Erythroblast (primary cell): ENCODE data around the gene MARK2.

Experiments
- DNase-seq, 2 experiments: peaks; one replicate each; lab custom pipeline; 2025; lab: John Stamatoyannopoulos, UW
- GATA1 ChIP-seq: IDR thresholded peaks from 2 replicates; pipeline ENCODE4 v1.6.1; 2011; ENCODE audit warnings: low read depth, mild to moderate bottlenecking, control low read depth, low read length, moderate library complexity
- POLR2A ChIP-seq: IDR thresholded peaks from 2 replicates; pipeline ENCODE4 v1.6.1; 2011; ENCODE audit warnings: mild to moderate bottlenecking, low read length

MARK2 gene

GRCh38 chr11:63907808-63908530 is 69.1 kb downstream of the MARK2 start:
- no peak for TF ChIP-seq GATA1
- no peak for TF ChIP-seq POLR2A
- no peak for DNase-seq

GRCh38 chr11:63908631-63909401 is 69.9 kb downstream of the MARK2 start:
- TF ChIP-seq POLR2A, result no peak
- TF ChIP-seq GATA1, result no peak
- DNase-seq, result no peak

GRCh38 chr11:63909591-63910506 is 70.9 kb downstream of the MARK2 start:
- TF ChIP-seq GATA1 (no peak), POLR2A (no peak)
- DNase-seq, result no peak

GRCh38 chr11:63910675-63911074 is 71.8 kb downstream of the MARK2 start:
- no peak for DNase-seq
- no peak for TF ChIP-seq POLR2A
- TF ChIP-seq GATA1, result no peak

- TF ChIP-seq POLR2A (no peak), GATA1 (no peak)
- no peak for DNase-seq
Measured at GRCh38 chr11:63911440-63911839, 72.5 kb downstream of the MARK2 start.

- no peak for DNase-seq
- TF ChIP-seq GATA1 (no peak), POLR2A (no peak)
Measured at GRCh38 chr11:63911876-63912275, 73.0 kb downstream of the MARK2 start.

- DNase-seq, result no peak
- TF ChIP-seq POLR2A, result no peak
- no peak for TF ChIP-seq GATA1
Measured at GRCh38 chr11:63912678-63913077, 73.8 kb downstream of the MARK2 start.

GRCh38 chr11:63913866-63914830 is 75.2 kb downstream of the MARK2 start:
- no peak for DNase-seq

GRCh38 chr11:63914896-63915691 is 76.2 kb downstream of the MARK2 start:
- TF ChIP-seq GATA1 (no peak), POLR2A (no peak)

More at GRCh38 chr11:63913866-63914830, 75.2 kb downstream of the MARK2 start:
- TF ChIP-seq POLR2A, result no peak

GRCh38 chr11:63915961-63916836 is 77.3 kb downstream of the MARK2 start:
- peak; percentile 44 for DNase-seq
- TF ChIP-seq POLR2A (no peak), GATA1 (no peak)

More at GRCh38 chr11:63914896-63915691, 76.2 kb downstream of the MARK2 start:
- no peak for DNase-seq
